ENCODE results near the gene PLCZ1.

The PLCZ1 gene

GRCh38 chr12:18690653-18691052, 47.2 kb downstream of the PLCZ1 start:
- Histone ChIP-seq H3K4me2 (ENCODE audit: low read length) (no peak overlapping the region), H3K79me2 (no peaks in the 10 kb centered on the region), H3K27me3 (ENCODE audit: control insufficient read depth, insufficient read depth, low read length) (no peaks in the 10 kb centered on the region), H2AFZ (no peak overlapping the region), H3K4me1 (no peaks in the 10 kb centered on the region), H3K9ac (no peak overlapping the region), H3K9me3 (ENCODE audit: control insufficient read depth, low read length) (no peaks in the 10 kb centered on the region), H3K4me3 (ENCODE audit: low read depth, low read length) (no peak overlapping the region), H3K36me3 (ENCODE audit: control insufficient read depth, insufficient read depth, low read length) (no peaks in the 10 kb centered on the region), H3K27ac (no peak overlapping the region)
- TF ChIP-seq, protein P1, sequence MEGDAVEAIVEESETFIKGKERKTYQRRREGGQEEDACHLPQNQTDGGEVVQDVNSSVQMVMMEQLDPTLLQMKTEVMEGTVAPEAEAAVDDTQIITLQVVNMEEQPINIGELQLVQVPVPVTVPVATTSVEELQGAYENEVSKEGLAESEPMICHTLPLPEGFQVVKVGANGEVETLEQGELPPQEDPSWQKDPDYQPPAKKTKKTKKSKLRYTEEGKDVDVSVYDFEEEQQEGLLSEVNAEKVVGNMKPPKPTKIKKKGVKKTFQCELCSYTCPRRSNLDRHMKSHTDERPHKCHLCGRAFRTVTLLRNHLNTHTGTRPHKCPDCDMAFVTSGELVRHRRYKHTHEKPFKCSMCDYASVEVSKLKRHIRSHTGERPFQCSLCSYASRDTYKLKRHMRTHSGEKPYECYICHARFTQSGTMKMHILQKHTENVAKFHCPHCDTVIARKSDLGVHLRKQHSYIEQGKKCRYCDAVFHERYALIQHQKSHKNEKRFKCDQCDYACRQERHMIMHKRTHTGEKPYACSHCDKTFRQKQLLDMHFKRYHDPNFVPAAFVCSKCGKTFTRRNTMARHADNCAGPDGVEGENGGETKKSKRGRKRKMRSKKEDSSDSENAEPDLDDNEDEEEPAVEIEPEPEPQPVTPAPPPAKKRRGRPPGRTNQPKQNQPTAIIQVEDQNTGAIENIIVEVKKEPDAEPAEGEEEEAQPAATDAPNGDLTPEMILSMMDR (IDR thresholded peaks at IDR 0.05): no peak

DNA sequence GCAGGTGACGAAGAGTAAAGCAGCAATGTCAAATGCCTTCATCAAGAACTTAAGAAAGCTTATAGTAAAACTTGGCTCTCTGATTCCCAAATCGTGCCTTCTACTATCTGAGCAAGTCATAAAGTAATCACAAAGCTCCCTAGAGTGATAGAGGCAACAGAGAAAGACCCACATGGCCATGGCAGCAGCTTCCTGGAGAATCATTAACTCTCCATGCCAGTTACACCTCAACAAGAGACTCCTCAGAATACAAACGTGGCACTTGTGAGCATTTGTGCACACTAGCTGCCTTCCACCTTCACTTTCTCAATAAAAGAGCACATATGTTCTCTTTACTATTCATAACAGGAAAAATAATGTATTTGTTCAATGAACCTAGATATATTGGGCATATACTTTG, 48.0 kb downstream of the PLCZ1 start:
- H3K4me3 ChIP-seq (ENCODE audit: low read depth, low read length): no peak overlapping the region
- no peak overlapping the region for H2AFZ ChIP-seq
- TF ChIP-seq, protein P1 (IDR thresholded peaks at IDR 0.05): no peak
- no peaks in the 10 kb centered on the region for H3K36me3 ChIP-seq (ENCODE audit: control insufficient read depth, insufficient read depth, low read length)
- H3K4me1 ChIP-seq: no peaks in the 10 kb centered on the region
- no peak overlapping the region for H3K27ac ChIP-seq
- no peaks in the 10 kb centered on the region for H3K27me3 ChIP-seq (ENCODE audit: control insufficient read depth, insufficient read depth, low read length)
- no peaks in the 10 kb centered on the region for H3K9me3 ChIP-seq (ENCODE audit: control insufficient read depth, low read length)
- H3K79me2 ChIP-seq: no peaks in the 10 kb centered on the region
- no peak overlapping the region for H3K4me2 ChIP-seq (ENCODE audit: low read length)
- no peak overlapping the region for H3K9ac ChIP-seq

DNA sequence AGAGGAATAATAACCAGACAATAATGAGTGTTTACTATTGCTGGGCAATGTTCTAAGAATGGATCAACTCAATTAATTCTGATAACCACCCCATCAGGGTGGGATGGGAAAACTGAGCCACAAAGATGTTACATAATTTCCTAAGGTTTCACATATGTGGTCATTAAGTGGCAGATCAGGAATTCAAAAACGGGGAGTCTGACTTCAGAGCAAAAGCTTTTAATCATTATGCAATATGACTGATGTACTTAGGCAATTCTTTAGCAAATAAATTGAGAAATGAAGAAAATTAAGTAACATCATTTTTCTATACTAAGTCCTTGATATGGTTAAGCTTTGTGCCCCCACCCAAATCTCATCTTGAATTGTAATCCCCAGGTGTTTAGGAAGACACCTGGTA, 53.4 kb downstream of the PLCZ1 start:
- Histone ChIP-seq H3K9me3 (ENCODE audit: control insufficient read depth, low read length) (no peaks in the 10 kb centered on the region), H3K79me2 (no peaks in the 10 kb centered on the region), H3K9ac (no peak overlapping the region), H3K4me2 (ENCODE audit: low read length) (no peak overlapping the region), H3K27ac (no peak overlapping the region), H3K27me3 (ENCODE audit: control insufficient read depth, insufficient read depth, low read length) (no peaks in the 10 kb centered on the region), H2AFZ (no peak overlapping the region), H3K36me3 (ENCODE audit: control insufficient read depth, insufficient read depth, low read length) (no peaks in the 10 kb centered on the region), H3K4me1 (no peaks in the 10 kb centered on the region), H3K4me3 (ENCODE audit: low read depth, low read length) (no peak overlapping the region)
- TF ChIP-seq, protein P1 (IDR thresholded peaks at IDR 0.05): no peak

DNA sequence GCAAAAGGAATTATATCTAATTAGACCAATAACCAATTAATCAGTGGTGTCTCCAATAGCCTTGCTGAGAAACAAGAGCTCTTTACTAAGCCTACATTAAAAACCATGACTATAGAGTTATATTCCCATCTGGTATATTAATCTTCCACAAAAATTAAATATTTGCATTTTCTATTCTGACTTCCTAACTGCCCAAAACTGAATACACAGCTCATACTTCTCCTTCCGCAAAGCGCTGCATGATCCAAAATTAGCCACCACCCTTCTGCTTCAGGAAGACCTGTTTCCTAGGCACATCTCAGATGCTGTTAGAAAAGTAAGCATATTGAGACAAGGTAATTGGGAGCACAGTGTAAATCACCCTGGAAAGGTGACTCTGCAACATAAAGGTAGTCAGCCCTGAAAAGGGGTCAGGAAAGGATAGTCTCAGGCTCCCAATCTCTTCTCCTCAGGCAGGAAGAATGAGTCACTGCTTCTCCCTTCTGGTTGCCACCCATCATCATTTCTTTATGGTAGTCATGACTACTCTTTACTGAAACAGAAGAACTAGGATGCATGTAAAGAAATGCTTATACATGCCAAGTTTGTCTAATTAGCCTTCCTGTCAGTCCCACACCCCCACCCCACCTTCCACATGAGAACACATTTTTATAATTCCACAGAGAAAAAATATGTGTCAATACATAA, 54.3 kb downstream of the PLCZ1 start:
- Histone ChIP-seq H3K27ac (no peak overlapping the region), H3K36me3 (ENCODE audit: control insufficient read depth, insufficient read depth, low read length) (no peaks in the 10 kb centered on the region), H3K79me2 (no peaks in the 10 kb centered on the region), H3K4me1 (no peaks in the 10 kb centered on the region), H3K9me3 (ENCODE audit: control insufficient read depth, low read length) (no peaks in the 10 kb centered on the region), H3K4me3 (ENCODE audit: low read depth, low read length) (no peak overlapping the region), H2AFZ (no peak overlapping the region), H3K9ac (no peak overlapping the region), H3K4me2 (ENCODE audit: low read length) (no peak overlapping the region), H3K27me3 (ENCODE audit: control insufficient read depth, insufficient read depth, low read length) (no peaks in the 10 kb centered on the region)
- TF ChIP-seq, protein P1 (IDR thresholded peaks at IDR 0.05): no peak

- no peak overlapping the region for H3K27ac ChIP-seq
- H3K9ac ChIP-seq: no peak overlapping the region
- H3K27me3 ChIP-seq (ENCODE audit: control insufficient read depth, insufficient read depth, low read length): no peaks in the 10 kb centered on the region
- TF ChIP-seq, protein P1 (IDR thresholded peaks at IDR 0.05): no peak
- H3K9me3 ChIP-seq (ENCODE audit: control insufficient read depth, low read length): no peaks in the 10 kb centered on the region
- H3K4me2 ChIP-seq (ENCODE audit: low read length): no peak overlapping the region
- H3K4me1 ChIP-seq: no peaks in the 10 kb centered on the region
- H3K4me3 ChIP-seq (ENCODE audit: low read depth, low read length): no peak overlapping the region
- no peak overlapping the region for H2AFZ ChIP-seq
- no peaks in the 10 kb centered on the region for H3K79me2 ChIP-seq
- H3K36me3 ChIP-seq (ENCODE audit: control insufficient read depth, insufficient read depth, low read length): no peaks in the 10 kb centered on the region
Measured at GRCh38 chr12:18681818-18682217, 56.0 kb downstream of the PLCZ1 start.
